Chondrocyte (in vitro differentiated cells): ENCODE results near the gene SIRT6. TPM values are rescaled to one million over a fixed set of nuclear protein-coding genes. Genes with fewer than 3 reads are reported as not detected.
"Not testable (repeated sequence)": the region's sequence is repeated elsewhere in the genome, so short reads cannot be mapped to it uniquely, and the experiment has no call there.

ENCODE experiments used
- DNase-seq: peaks from one replicate; pipeline ENCODE4 v3.0.0; 2021; ENCODE audit warnings: mixed read lengths, low spot score
- H3K27ac Mint-ChIP-seq: one replicate; pipeline ENCODE4 v1.8.0; 2021; ENCODE audit warnings: mild to moderate bottlenecking, moderate library complexity, mixed read lengths; ENCODE audit not compliant: unreplicated experiment
- H3K27me3 Mint-ChIP-seq: 2 replicates; pipeline ENCODE4 v1.8.0; 2021; ENCODE audit warnings: low read depth, mixed read lengths
- H3K36me3 Mint-ChIP-seq: 2 replicates; pipeline ENCODE4 v1.8.0; 2021; ENCODE audit warnings: low read depth, mixed read lengths
- H3K4me1 Mint-ChIP-seq: 2 replicates; pipeline ENCODE4 v1.8.0; 2021; ENCODE audit warnings: low read depth, mild to moderate bottlenecking, mixed read lengths
- H3K4me3 Mint-ChIP-seq: one replicate; pipeline ENCODE4 v1.8.0; 2021; ENCODE audit warnings: mild to moderate bottlenecking, moderate library complexity, mixed read lengths; ENCODE audit not compliant: unreplicated experiment
- H3K9me3 Mint-ChIP-seq: 2 replicates; pipeline ENCODE4 v1.8.0; 2021; ENCODE audit warnings: low read depth, mixed read lengths
- CTCF ChIP-seq: fragments of 200-600 bp; sonication (generic); IDR thresholded peaks from 2 replicates; pipeline ENCODE4 v1.5.0; 2021; ENCODE audit warnings: antibody characterized with exemption, mild to moderate bottlenecking, moderate library complexity
- total RNA-seq: library from RNA; stranded (reverse); gene quantifications from 3 replicates; pipeline ENCODE4 v1.2.1, GENCODE V29; 2021

Gene SIRT6
- total RNA-seq, 1 donor from 2014 or later = 21.9 TPM

DNA sequence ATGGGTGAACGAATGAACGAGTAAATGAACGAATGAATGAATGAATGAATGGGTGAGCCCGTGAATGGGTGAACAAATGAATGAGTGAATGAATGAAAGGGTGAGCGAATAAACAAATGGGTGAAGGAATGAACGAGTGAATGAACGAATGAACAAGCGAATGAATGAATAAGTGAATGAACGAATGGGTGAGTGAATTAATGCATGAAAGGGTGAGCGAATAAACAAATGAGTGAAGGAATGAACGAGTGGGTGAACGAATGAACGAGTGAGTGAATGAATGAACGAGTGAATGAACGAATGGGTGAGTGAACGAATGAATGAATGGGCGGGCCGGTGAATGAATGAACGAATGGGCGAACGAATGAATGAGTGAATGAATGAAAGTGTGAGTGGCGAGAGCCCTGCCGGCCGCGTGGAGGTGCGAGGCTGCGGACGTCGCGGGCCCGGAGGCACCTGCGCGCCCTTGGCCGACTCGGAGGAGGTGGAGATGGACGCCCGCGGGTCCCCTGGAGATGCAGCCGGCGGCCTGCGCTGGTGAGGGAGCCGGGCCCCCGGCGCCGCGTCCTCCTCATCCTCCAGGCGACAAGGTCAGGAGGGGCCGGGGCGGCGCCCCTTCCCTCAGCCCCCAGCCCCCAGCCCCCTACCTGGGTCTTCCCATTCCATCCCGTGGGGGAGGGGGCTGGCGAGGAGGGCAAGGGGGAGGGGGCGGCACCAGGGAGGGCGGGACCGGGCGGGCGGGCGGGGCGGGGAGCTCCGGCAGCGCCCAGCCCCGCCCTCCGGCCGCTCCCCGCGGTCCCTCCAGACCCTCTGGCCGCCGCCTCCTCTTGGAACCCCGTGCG, 15.5 kb upstream of the SIRT6 start:
- Mint-ChIP-seq H3K4me3 (no peak overlapping the region), H3K27ac (no peak overlapping the region), H3K27me3 (peaks cover 68% of the 10 kb centered on the region)

GRCh38 chr19:4197228-4197624, 14.9 kb upstream of the SIRT6 start:
- peaks cover 70% of the 10 kb centered on the region for H3K27me3 Mint-ChIP-seq
- no peak overlapping the region for H3K4me3 Mint-ChIP-seq

More for the DNA sequence above, 15.5 kb upstream of the SIRT6 start:
- no peaks in the 10 kb centered on the region for H3K9me3 Mint-ChIP-seq
- H3K4me1 Mint-ChIP-seq = peaks cover 14% of the 10 kb centered on the region
- no peak for DNase-seq
- peaks cover 7% of the 10 kb centered on the region for H3K36me3 Mint-ChIP-seq
- TF ChIP-seq CTCF = no peak

GRCh38 chr19:4196587-4197148, 14.3 kb upstream of the SIRT6 start:
- Mint-ChIP-seq H3K4me3 (no peak overlapping the region), H3K4me1 (peaks cover 14% of the 10 kb centered on the region), H3K36me3 (peaks cover 7% of the 10 kb centered on the region), H3K27me3 (peaks cover 66% of the 10 kb centered on the region), H3K9me3 (no peaks in the 10 kb centered on the region), H3K27ac (no peak overlapping the region)
- no peak for DNase-seq
- no peak for TF ChIP-seq CTCF

More at GRCh38 chr19:4197228-4197624, 14.9 kb upstream of the SIRT6 start:
- TF ChIP-seq CTCF = no peak
- H3K27ac Mint-ChIP-seq = no peak overlapping the region
- no peak for DNase-seq
- H3K36me3 Mint-ChIP-seq = peaks cover 7% of the 10 kb centered on the region
- no peaks in the 10 kb centered on the region for H3K9me3 Mint-ChIP-seq
- peaks cover 14% of the 10 kb centered on the region for H3K4me1 Mint-ChIP-seq

DNA sequence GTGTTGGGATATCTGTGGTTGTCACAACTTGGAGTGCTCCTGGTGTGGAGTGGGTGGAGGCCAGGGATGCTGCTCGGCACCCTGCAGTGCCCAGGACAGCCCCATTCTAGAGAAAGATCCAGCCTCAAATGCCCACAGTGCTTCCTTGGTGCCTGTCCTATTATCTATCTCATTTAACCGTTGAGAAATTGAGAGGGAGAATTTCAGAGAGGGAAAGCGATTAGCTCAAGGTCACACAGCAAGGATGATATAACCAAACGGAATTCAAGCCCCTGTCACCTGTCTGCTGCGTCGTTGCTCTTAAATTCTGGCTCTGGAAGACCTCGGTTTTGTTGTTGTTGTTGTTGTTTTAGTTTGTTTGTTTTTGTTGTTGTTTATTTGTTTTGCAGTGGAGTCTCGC, 13.6 kb upstream of the SIRT6 start:
- no peaks in the 10 kb centered on the region for H3K9me3 Mint-ChIP-seq
- no peak for DNase-seq
- peaks cover 61% of the 10 kb centered on the region for H3K27me3 Mint-ChIP-seq
- TF ChIP-seq CTCF = no peak
- peaks cover 14% of the 10 kb centered on the region for H3K4me1 Mint-ChIP-seq
- H3K36me3 Mint-ChIP-seq = peaks cover 7% of the 10 kb centered on the region
- H3K27ac Mint-ChIP-seq = no peak overlapping the region
- no peak overlapping the region for H3K4me3 Mint-ChIP-seq

DNA sequence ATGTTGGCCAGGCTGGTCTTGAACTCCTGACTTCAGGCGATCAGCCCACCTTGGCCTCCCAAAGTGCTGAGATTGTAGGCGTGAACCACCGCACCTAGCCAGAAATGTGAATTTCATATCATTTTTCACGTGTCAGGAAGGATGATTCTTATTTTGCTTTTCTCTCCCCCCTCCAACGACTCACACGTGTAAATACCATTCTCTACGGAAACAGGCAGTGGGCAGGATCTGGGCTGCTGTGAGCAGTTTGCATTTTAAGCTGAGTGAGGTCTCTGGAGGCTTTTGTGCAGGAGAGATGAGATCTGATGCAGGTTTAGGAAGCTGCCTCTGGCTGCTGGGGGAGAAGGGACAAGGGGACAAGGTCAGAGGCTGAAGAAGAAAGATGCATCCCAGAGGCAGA, 12.0 kb upstream of the SIRT6 start:
- H3K36me3 Mint-ChIP-seq = peaks cover 7% of the 10 kb centered on the region
- H3K4me1 Mint-ChIP-seq = peaks cover 14% of the 10 kb centered on the region
- no peak overlapping the region for H3K27ac Mint-ChIP-seq
- DNase-seq = no peak
- no peak for TF ChIP-seq CTCF
- peaks cover 51% of the 10 kb centered on the region for H3K27me3 Mint-ChIP-seq
- H3K9me3 Mint-ChIP-seq = no peaks in the 10 kb centered on the region
- H3K4me3 Mint-ChIP-seq = no peak overlapping the region

DNA sequence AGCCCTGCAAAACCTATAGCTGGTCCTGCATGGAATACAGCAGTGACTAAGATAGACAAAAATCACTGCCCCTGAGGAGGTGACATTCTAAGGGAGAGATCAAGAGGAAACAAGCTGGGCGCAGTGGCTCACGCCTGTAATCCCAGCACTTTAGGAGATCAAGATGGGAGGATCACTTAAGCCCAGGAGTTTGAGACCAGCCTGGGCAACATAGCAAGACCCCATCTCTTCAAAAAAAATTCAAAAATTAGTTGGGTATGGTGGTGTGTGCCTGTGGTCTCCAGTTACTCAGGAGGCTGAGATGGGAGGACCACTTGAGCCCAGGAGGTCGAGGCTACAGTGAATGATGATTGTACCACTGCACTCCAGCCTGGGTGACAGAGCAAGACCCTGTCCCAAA, 10.2 kb upstream of the SIRT6 start:
- peaks cover 39% of the 10 kb centered on the region for H3K27me3 Mint-ChIP-seq
- DNase-seq, H3K36me3 Mint-ChIP-seq, H3K4me1 Mint-ChIP-seq, H3K9me3 Mint-ChIP-seq, H3K4me3 Mint-ChIP-seq, H3K27ac Mint-ChIP-seq: not testable (repeated sequence)
